Measurements from ENCODE around the gene KASH5.

KASH5 gene

GRCh38 chr19:49403404-49404187 is 15.5 kb downstream of the KASH5 start:
- Histone ChIP-seq H3K9ac (ENCODE audit: low read depth, low read length, poor library complexity, severe bottlenecking) (peak overlapping the region; percentile 57), H3K4me1 (ENCODE audit: insufficient read depth, low read length, poor library complexity, severe bottlenecking) (peaks cover 47% of the 10 kb centered on the region), H3F3A (ENCODE audit: low read depth) (no peaks in the 10 kb centered on the region), H3K36me3 (ENCODE audit: insufficient read depth, low read length) (no peaks in the 10 kb centered on the region), H3K27me3 (ENCODE audit: insufficient read depth, low read length, poor library complexity, severe bottlenecking) (no peaks in the 10 kb centered on the region), H3K79me2 (ENCODE audit: insufficient read depth, low read length) (no peaks in the 10 kb centered on the region), H4K20me1 (ENCODE audit: insufficient read depth, low read length, poor library complexity, severe bottlenecking) (no peaks in the 10 kb centered on the region), H3K4me3 (ENCODE audit: low read length, poor library complexity, severe bottlenecking) (no peak overlapping the region), H3K4me2 (ENCODE audit: low read depth, low read length, poor library complexity, severe bottlenecking) (peak overlapping the region; percentile 17), H2AFZ (ENCODE audit: low read length) (peak overlapping the region; percentile 49), H3K9me2 (replicated peaks; ENCODE audit: low read depth, low read length) (no peaks in the 10 kb centered on the region), H3K9me3 (ENCODE audit: insufficient read depth, low read depth, low read length) (no peaks in the 10 kb centered on the region)
- no peak for TF ChIP-seq CTCF (conservative IDR thresholded peaks at IDR 0.05; ENCODE audit: low read length)
- TF ChIP-seq EZH2phosphoT487 (IDR thresholded peaks at IDR 0.05; ENCODE audit: borderline replicate concordance) = no peak

- Histone ChIP-seq H2AFZ (ENCODE audit: low read length) (no peak overlapping the region), H3K4me1 (ENCODE audit: insufficient read depth, low read length, poor library complexity, severe bottlenecking) (peaks cover 64% of the 10 kb centered on the region), H3K4me3 (ENCODE audit: low read length, poor library complexity, severe bottlenecking) (no peak overlapping the region), H4K20me1 (ENCODE audit: insufficient read depth, low read length, poor library complexity, severe bottlenecking) (no peaks in the 10 kb centered on the region), H3K9ac (ENCODE audit: low read depth, low read length, poor library complexity, severe bottlenecking) (no peak overlapping the region), H3K36me3 (ENCODE audit: insufficient read depth, low read length) (no peaks in the 10 kb centered on the region), H3F3A (ENCODE audit: low read depth) (no peaks in the 10 kb centered on the region), H3K79me2 (ENCODE audit: insufficient read depth, low read length) (no peaks in the 10 kb centered on the region), H3K27me3 (ENCODE audit: insufficient read depth, low read length, poor library complexity, severe bottlenecking) (no peaks in the 10 kb centered on the region), H3K9me2 (replicated peaks; ENCODE audit: low read depth, low read length) (no peaks in the 10 kb centered on the region), H3K4me2 (ENCODE audit: low read depth, low read length, poor library complexity, severe bottlenecking) (no peak overlapping the region), H3K9me3 (ENCODE audit: insufficient read depth, low read depth, low read length) (no peaks in the 10 kb centered on the region)
- no peak for TF ChIP-seq CTCF (conservative IDR thresholded peaks at IDR 0.05; ENCODE audit: low read length)
- TF ChIP-seq EZH2phosphoT487 (IDR thresholded peaks at IDR 0.05; ENCODE audit: borderline replicate concordance) = no peak
These were observed 19.0 kb downstream of the KASH5 start for GRCh38 chr19:49407079-49407478.

GRCh38 chr19:49407482-49408015 is 19.5 kb downstream of the KASH5 start:
- Histone ChIP-seq H2AFZ (ENCODE audit: low read length) (no peak overlapping the region), H3K9me3 (ENCODE audit: insufficient read depth, low read depth, low read length) (no peaks in the 10 kb centered on the region), H3K4me1 (ENCODE audit: insufficient read depth, low read length, poor library complexity, severe bottlenecking) (peaks cover 68% of the 10 kb centered on the region), H3K9me2 (replicated peaks; ENCODE audit: low read depth, low read length) (no peaks in the 10 kb centered on the region), H3K4me3 (ENCODE audit: low read length, poor library complexity, severe bottlenecking) (no peak overlapping the region), H3K4me2 (ENCODE audit: low read depth, low read length, poor library complexity, severe bottlenecking) (no peak overlapping the region), H3K36me3 (ENCODE audit: insufficient read depth, low read length) (no peaks in the 10 kb centered on the region), H3K27me3 (ENCODE audit: insufficient read depth, low read length, poor library complexity, severe bottlenecking) (no peaks in the 10 kb centered on the region), H3K79me2 (ENCODE audit: insufficient read depth, low read length) (no peaks in the 10 kb centered on the region), H3F3A (ENCODE audit: low read depth) (no peaks in the 10 kb centered on the region), H3K9ac (ENCODE audit: low read depth, low read length, poor library complexity, severe bottlenecking) (peak overlapping the region; percentile 58), H4K20me1 (ENCODE audit: insufficient read depth, low read length, poor library complexity, severe bottlenecking) (no peaks in the 10 kb centered on the region)
- TF ChIP-seq CTCF (conservative IDR thresholded peaks at IDR 0.05; ENCODE audit: low read length) = no peak
- no peak for TF ChIP-seq EZH2phosphoT487 (IDR thresholded peaks at IDR 0.05; ENCODE audit: borderline replicate concordance)

Data from Loucy (cell line).